Endothelial cell of umbilical vein (primary cell): ENCODE data around the gene INPP5B. TPM values are rescaled to one million over a fixed set of nuclear protein-coding genes. Genes with fewer than 3 reads are reported as not detected.

ENCODE experiments used
- BruUV-seq: library from RNA; stranded (reverse); fragments of 400-500 nt; replicated peaks from 2 replicates; lab custom pipeline; 2021; lab: Mats Ljungman, UMichigan
- CTCF ChIA-PET: fragments of 300-600, 350-600 bp; sonication (Branson Sonifier 250); formaldehyde crosslinking; loops from one replicate; lab custom pipeline; 2021; ENCODE audit warnings: antibody characterized with exemption, inconsistent platforms; lab: Charles Lee
- POLR2A ChIA-PET: fragments of 300-600, 350-600 bp; sonication (Branson Sonifier 250); formaldehyde crosslinking; loops from one replicate; lab custom pipeline; 2021; ENCODE audit warnings: antibody characterized with exemption, inconsistent platforms; lab: Charles Lee
- DNase-seq: peaks from one replicate; pipeline ENCODE4 v3.0.0-alpha.2; 2011; ENCODE audit warnings: low read depth, low spot score
- FAIRE-seq: peaks from 2 replicates; lab custom pipeline; 2011; peaks lifted over from hg19 to GRCh38; lab: Jason Lieb, UNC
- H2AFZ ChIP-seq: 2 replicates; pipeline ENCODE4 v1.6.0; 2012; ENCODE audit warnings: low read depth, low read length, control low read depth, inconsistent platforms
- H3K27ac ChIP-seq: 2 replicates; pipeline ENCODE4 v1.5.1; 2011; ENCODE audit warnings: low read depth, mild to moderate bottlenecking, control low read depth, low read length, moderate library complexity; ENCODE audit not compliant: insufficient read depth
- H3K27me3 ChIP-seq, 2 experiments: 2 replicates each; pipeline versions ENCODE4 v1.6.0 to v1.6.1; 2011; ENCODE audit warnings: low read length in 2 of 2, mixed read lengths in 1 of 2; ENCODE audit not compliant: control insufficient read depth in 2 of 2, insufficient read depth in 2 of 2
- H3K36me3 ChIP-seq, 2 experiments: 2 replicates in 1 of 2; 3 replicates in 1 of 2; pipeline ENCODE4 v1.5.1; 2011; ENCODE audit warnings: low read length in 2 of 2, mild to moderate bottlenecking in 1 of 2, moderate library complexity in 1 of 2; ENCODE audit not compliant: control insufficient read depth in 2 of 2, insufficient read depth in 2 of 2; ENCODE audit errors: extremely low read depth in 1 of 2
- H3K4me1 ChIP-seq: 3 replicates; pipeline ENCODE4 v1.5.1; 2011; ENCODE audit warnings: mild to moderate bottlenecking, low read length; ENCODE audit not compliant: control insufficient read depth, insufficient read depth; ENCODE audit errors: extremely low read depth
- H3K4me2 ChIP-seq: 2 replicates; pipeline ENCODE4 v1.6.1; 2011; ENCODE audit warnings: low read length, control low read depth, mixed read lengths; ENCODE audit not compliant: insufficient read depth
- H3K4me3 ChIP-seq, 3 experiments: fragments of 200-600 bp in 1 of 3; sonication (generic), shearing (Covaris generic) in 1 of 3; replicated peaks in 1 of 3; 2 replicates each; pipeline ENCODE4 v1.5.1; 2011 to 2016; ENCODE audit warnings: control low read depth in 3 of 3, low read length in 3 of 3, mild to moderate bottlenecking in 2 of 3, inconsistent platforms in 1 of 3, low read depth in 1 of 3, moderate library complexity in 1 of 3; ENCODE audit not compliant: insufficient read depth in 1 of 3
- H3K79me2 ChIP-seq: 2 replicates; pipeline ENCODE4 v1.6.0; 2012; ENCODE audit warnings: low read length, inconsistent platforms; ENCODE audit not compliant: control insufficient read depth, insufficient read depth
- H3K9ac ChIP-seq: replicated peaks from 2 replicates; pipeline ENCODE3; 2011; ENCODE audit warnings: low read length, control low read depth; ENCODE audit not compliant: insufficient read depth; ENCODE audit errors: extremely low read depth
- H3K9me1 ChIP-seq: replicated peaks from 3 replicates; pipeline ENCODE4 v1.6.0; 2011; ENCODE audit warnings: mild to moderate bottlenecking, low read length; ENCODE audit not compliant: control insufficient read depth, insufficient read depth; ENCODE audit errors: extremely low read depth
- H3K9me3 ChIP-seq: replicated peaks from 2 replicates; pipeline ENCODE4 v1.5.1; 2012; ENCODE audit warnings: low read length, inconsistent platforms; ENCODE audit not compliant: control insufficient read depth, insufficient read depth
- H4K20me1 ChIP-seq: replicated peaks from 2 replicates; pipeline ENCODE3; 2011; ENCODE audit warnings: mild to moderate bottlenecking, low read length; ENCODE audit not compliant: control insufficient read depth, insufficient read depth; ENCODE audit errors: extremely low read depth
- GATA2 ChIP-seq: IDR thresholded peaks from 2 replicates; pipeline ENCODE4 v1.7.0; 2011; ENCODE audit warnings: low read depth, mild to moderate bottlenecking, moderate library complexity, mixed read lengths, low read length; ENCODE audit not compliant: insufficient read length, insufficient read depth
- JUN ChIP-seq: IDR thresholded peaks from 2 replicates; pipeline ENCODE4 v1.6.1; 2011; ENCODE audit warnings: borderline replicate concordance, low read depth; ENCODE audit not compliant: insufficient read length, insufficient read depth
- POLR2A ChIP-seq: IDR thresholded peaks from 2 replicates; pipeline ENCODE4 v1.6.1; 2012; ENCODE audit warnings: low read depth, mild to moderate bottlenecking, control low read depth, low read length
- POLR2AphosphoS5 ChIP-seq: IDR thresholded peaks from 2 replicates; pipeline ENCODE4 v1.6.1; 2012; ENCODE audit warnings: low read depth, mild to moderate bottlenecking, control low read depth, low read length, moderate library complexity; ENCODE audit not compliant: insufficient read depth
- dilution Hi-C: fragments of 300-500 bp; cut with MboI; formaldehyde crosslinking; loops from one replicate; pipeline ENCODE4 v1.15.0; 2019; ENCODE audit warnings: low sequenced_read_pairs; ENCODE audit not compliant: extremely low pct_ligation_motif_present
- intact Hi-C: fragments of 100-400 bp; cut with micrococcal nuclease; formaldehyde crosslinking; loops from one replicate; pipeline ENCODE4 v1.10.0; 2022
- polyA plus RNA-seq, 4 experiments: library from polyadenylated mRNA; depleted of rRNA in 3 of 4; stranded (reverse) in 3 of 4; unstranded in 1 of 4; fragments of >200 nt; gene quantifications; 2 replicates each; pipeline versions ENCODE4 v1.2.1 to v1.2.3, GENCODE V29; 2011 to 2012; ENCODE audit warnings: missing spikeins in 1 of 4
- total RNA-seq: library from RNA; stranded (reverse); gene quantifications from 2 replicates; pipeline ENCODE4 v1.2.3, GENCODE V29; 2021
- TF ChIP-seq, protein P1 (sequence below): IDR thresholded peaks from 2 replicates; pipeline ENCODE4 v1.6.1; 2011; ENCODE audit not compliant: insufficient read depth, insufficient read length
- TF ChIP-seq, protein P2 (sequence below), 2 donors: IDR thresholded peaks; 1 replicate in 1 of 2; 2 replicates in 1 of 2; pipeline ENCODE4 v1.5.1; 2011; ENCODE audit warnings: low read length in 2 of 2, mild to moderate bottlenecking in 2 of 2, moderate library complexity in 2 of 2, control low read depth in 1 of 2, inconsistent platforms in 1 of 2, low read depth in 1 of 2; ENCODE audit not compliant: insufficient read depth in 1 of 2; ENCODE audit errors: extremely low read depth in 1 of 2

Gene INPP5B
- total and polyA plus RNA-seq, 2 donors (not counting 3 experiments of a cell fraction or from before 2014, with no cell fraction given), result 7.4 to 14.7 TPM

DNA sequence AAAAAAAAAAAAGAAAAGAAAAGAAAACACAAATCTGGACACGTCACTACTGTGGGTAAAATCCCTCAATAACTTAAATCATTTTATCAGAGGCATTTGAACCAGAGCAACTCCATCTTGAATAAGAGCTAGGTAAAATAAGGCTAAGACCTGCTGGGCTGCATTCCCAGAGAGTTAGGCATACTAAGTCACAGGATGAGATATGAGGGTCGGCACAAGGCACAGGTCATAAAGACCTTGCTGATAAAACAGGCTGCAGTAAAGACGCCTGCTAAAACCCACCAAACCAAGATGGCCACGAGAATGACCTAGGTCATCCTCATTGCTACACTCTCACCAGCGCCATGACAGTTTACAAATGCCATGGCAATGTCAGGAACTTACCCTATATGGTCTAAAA, 43.9 kb downstream of the INPP5B start:
- intact Hi-C loops, result no loop called here
- POLR2A ChIA-PET, result interaction anchor here (0.6 kb wide), 1 partner anchor 95 kb away, joined by 3 read pairs; the partner anchor contains the start of gene YRDC

DNA sequence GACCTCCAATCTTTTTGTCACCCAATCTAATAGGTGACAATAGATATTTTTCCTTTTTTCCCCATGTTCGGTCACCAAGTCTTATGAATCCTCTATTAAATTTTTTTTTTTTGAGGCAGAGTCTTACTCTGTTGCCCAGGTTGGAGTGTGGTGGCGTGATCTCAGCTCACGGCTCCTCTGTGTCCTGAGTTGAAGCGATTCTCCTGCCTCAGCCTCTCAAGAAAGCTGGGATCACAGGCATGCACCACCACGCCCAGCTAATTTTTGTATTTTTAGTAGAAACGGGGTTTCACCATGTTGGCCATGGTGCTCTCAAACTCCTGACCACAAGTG, 45.0 kb downstream of the INPP5B start:
- Histone ChIP-seq H3K27me3 (no peaks in the 10 kb centered on the region), H3K4me3 (no peak overlapping the region), H3K27ac (no peak overlapping the region), H3K79me2 (no peaks in the 10 kb centered on the region), H3K9ac (no peak overlapping the region), H3K9me3 (no peaks in the 10 kb centered on the region), H2AFZ (no peak overlapping the region), H4K20me1 (no peaks in the 10 kb centered on the region), H3K4me1 (no peaks in the 10 kb centered on the region), H3K4me2 (no peak overlapping the region), H3K36me3 (no peaks in the 10 kb centered on the region), H3K9me1 (no peaks in the 10 kb centered on the region)
- dilution Hi-C loops (no loop called here), intact Hi-C loops (no loop called here)
- TF ChIP-seq POLR2AphosphoS5 (no peak), JUN (no peak), POLR2A (no peak), GATA2 (no peak)
- TF ChIP-seq, protein P1, sequence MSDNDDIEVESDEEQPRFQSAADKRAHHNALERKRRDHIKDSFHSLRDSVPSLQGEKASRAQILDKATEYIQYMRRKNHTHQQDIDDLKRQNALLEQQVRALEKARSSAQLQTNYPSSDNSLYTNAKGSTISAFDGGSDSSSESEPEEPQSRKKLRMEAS, result no peak
- DNase-seq (no peak), FAIRE-seq (no peak)
- ChIA-PET CTCF (no interaction called here), POLR2A (no interaction called here)
- no TSS peak for BruUV-seq

More for the DNA sequence above, 43.9 kb downstream of the INPP5B start:
- DNase-seq (no peak), FAIRE-seq (no peak)
- H3K27me3 ChIP-seq, result no peaks in the 10 kb centered on the region
- no peak overlapping the region for H3K9ac ChIP-seq
- no peak overlapping the region for H3K4me3 ChIP-seq
- dilution Hi-C loops, result no loop called here
- H3K9me1 ChIP-seq, result no peaks in the 10 kb centered on the region
- BruUV-seq, result no TSS peak
- no peaks in the 10 kb centered on the region for H4K20me1 ChIP-seq
- no peaks in the 10 kb centered on the region for H3K79me2 ChIP-seq
- no peaks in the 10 kb centered on the region for H3K4me1 ChIP-seq
- no peaks in the 10 kb centered on the region for H3K9me3 ChIP-seq
- H3K4me2 ChIP-seq, result no peak overlapping the region
- no peak overlapping the region for H3K27ac ChIP-seq
- TF ChIP-seq GATA2, result no peak
- TF ChIP-seq, protein P2, sequence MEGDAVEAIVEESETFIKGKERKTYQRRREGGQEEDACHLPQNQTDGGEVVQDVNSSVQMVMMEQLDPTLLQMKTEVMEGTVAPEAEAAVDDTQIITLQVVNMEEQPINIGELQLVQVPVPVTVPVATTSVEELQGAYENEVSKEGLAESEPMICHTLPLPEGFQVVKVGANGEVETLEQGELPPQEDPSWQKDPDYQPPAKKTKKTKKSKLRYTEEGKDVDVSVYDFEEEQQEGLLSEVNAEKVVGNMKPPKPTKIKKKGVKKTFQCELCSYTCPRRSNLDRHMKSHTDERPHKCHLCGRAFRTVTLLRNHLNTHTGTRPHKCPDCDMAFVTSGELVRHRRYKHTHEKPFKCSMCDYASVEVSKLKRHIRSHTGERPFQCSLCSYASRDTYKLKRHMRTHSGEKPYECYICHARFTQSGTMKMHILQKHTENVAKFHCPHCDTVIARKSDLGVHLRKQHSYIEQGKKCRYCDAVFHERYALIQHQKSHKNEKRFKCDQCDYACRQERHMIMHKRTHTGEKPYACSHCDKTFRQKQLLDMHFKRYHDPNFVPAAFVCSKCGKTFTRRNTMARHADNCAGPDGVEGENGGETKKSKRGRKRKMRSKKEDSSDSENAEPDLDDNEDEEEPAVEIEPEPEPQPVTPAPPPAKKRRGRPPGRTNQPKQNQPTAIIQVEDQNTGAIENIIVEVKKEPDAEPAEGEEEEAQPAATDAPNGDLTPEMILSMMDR (IDR thresholded peaks at IDR 0.05; ENCODE audit: extremely low read depth in 1 of 2, insufficient read depth in 1 of 2, low read depth in 1 of 2, low read length in 2 of 2), result no peak
- TF ChIP-seq POLR2AphosphoS5, result no peak
- CTCF ChIA-PET, result no interaction called here
- H2AFZ ChIP-seq, result no peak overlapping the region
- H3K36me3 ChIP-seq, result no peaks in the 10 kb centered on the region
